GM10266 (cell line): ENCODE data around the gene RNASEH2C.
"Not testable (repeated sequence)": the region's sequence is repeated elsewhere in the genome, so short reads cannot be mapped to it uniquely, and the experiment has no call there.

Source experiments
- DNase-seq: peaks from one replicate; pipeline ENCODE4 v3.0.0; 2012; ENCODE audit errors: extremely low spot score
- TF ChIP-seq, protein P1 (sequence below): IDR thresholded peaks from 2 replicates; pipeline ENCODE4 v1.5.1; 2012; ENCODE audit warnings: mild to moderate bottlenecking, low read depth; ENCODE audit not compliant: control insufficient read depth, insufficient read depth; ENCODE audit errors: missing control alignments

RNASEH2C gene

GRCh38 chr11:65699306-65699705, 21.3 kb downstream of the RNASEH2C start:
- TF ChIP-seq, protein P1, sequence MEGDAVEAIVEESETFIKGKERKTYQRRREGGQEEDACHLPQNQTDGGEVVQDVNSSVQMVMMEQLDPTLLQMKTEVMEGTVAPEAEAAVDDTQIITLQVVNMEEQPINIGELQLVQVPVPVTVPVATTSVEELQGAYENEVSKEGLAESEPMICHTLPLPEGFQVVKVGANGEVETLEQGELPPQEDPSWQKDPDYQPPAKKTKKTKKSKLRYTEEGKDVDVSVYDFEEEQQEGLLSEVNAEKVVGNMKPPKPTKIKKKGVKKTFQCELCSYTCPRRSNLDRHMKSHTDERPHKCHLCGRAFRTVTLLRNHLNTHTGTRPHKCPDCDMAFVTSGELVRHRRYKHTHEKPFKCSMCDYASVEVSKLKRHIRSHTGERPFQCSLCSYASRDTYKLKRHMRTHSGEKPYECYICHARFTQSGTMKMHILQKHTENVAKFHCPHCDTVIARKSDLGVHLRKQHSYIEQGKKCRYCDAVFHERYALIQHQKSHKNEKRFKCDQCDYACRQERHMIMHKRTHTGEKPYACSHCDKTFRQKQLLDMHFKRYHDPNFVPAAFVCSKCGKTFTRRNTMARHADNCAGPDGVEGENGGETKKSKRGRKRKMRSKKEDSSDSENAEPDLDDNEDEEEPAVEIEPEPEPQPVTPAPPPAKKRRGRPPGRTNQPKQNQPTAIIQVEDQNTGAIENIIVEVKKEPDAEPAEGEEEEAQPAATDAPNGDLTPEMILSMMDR = no peak
- no peak for DNase-seq

- no peak for DNase-seq
- TF ChIP-seq, protein P1 = no peak
Observed at GRCh38 chr11:65698205-65698604, 22.4 kb downstream of the RNASEH2C start.

- TF ChIP-seq, protein P1 = no peak
- no peak for DNase-seq
Observed at GRCh38 chr11:65696802-65697552, 23.6 kb downstream of the RNASEH2C start.

GRCh38 chr11:65695459-65696241, 24.9 kb downstream of the RNASEH2C start:
- no peak for DNase-seq
- TF ChIP-seq, protein P1 = no peak

DNA sequence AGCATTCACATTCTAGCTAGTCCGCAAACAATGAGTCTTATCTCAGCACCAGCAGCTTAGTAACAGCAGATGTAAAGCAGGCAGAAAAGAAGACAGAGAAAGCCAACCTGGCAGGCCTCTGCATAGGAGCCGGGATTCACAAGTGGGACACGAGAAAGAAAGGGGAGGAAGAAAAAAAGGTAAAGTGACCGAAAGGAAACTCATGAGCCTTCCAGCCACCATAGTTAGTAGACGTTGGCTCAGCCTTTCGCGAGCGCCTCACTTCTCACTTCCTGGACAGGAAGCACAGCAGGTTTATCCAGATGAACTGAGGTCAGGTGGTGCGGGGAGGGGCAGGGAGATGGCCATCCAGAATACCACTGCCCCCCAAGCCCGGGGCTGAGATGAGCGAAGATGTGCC, 28.2 kb downstream of the RNASEH2C start:
- TF ChIP-seq, protein P1 = no peak
- DNase-seq = no peak

GRCh38 chr11:65691847-65692246, 28.8 kb downstream of the RNASEH2C start:
- not testable (repeated sequence) for DNase-seq

DNA sequence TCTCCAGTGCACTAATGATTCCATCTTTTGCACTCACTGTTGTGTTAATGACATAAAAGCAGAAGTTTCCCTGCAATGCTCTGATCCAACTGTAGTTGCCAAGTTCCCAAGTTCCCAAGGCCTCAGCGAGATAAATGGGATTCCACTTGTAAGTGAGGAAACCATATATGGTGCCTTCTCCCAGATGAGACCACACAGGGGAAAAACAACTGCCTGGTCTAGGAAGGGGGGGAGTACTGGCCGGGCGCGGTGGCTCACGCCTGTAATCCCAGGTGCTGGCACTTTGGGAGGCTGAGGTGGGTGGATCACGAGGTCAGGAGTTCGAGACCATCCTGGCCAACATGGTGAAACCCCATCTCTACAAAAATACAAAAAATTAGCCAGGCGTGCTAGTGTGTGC, 34.6 kb downstream of the RNASEH2C start:
- no peak for DNase-seq
- TF ChIP-seq, protein P1 = no peak

GRCh38 chr11:65683480-65683879, 37.1 kb downstream of the RNASEH2C start:
- not testable (repeated sequence) for DNase-seq
